ENCODE data around the gene AICDA. TPM values are rescaled to one million over a fixed set of nuclear protein-coding genes. Genes with fewer than 3 reads are reported as not detected.

The AICDA gene
- total and polyA plus RNA-seq, 12 donors = 0.03 to 0.22 TPM; not detected in 10

GRCh38 chr12:8559676-8560075 lies 53.0 kb downstream of the AICDA start:
- WGBS, 2 donors = 76 to 82% methylated on average over 11 of the region's 11 CpGs
- H3K27me3 ChIP-seq = peaks cover 0 to 3% (median 0%) of the 10 kb centered on the region in 7 donors
- peaks cover 0 to 25% (median 14%) of the 10 kb centered on the region in 11 donors for H3K9me3 ChIP-seq
- ATAC-seq (no peak), DNase-seq (no peak)
- no peaks in the 10 kb centered on the region for H3K36me3 ChIP-seq
- no peak for TF ChIP-seq CTCF (IDR thresholded peaks at IDR 0.05)
- no peak overlapping the region for H3K4me3 ChIP-seq
- H3K4me1 ChIP-seq = no peaks in the 10 kb centered on the region
- intact Hi-C loops (cut with DNase I) = no loop called here
- H3K27ac ChIP-seq = no peak overlapping the region

GRCh38 chr12:8556531-8557097 lies 56.0 kb downstream of the AICDA start:
- Histone ChIP-seq H3K9me3 (peaks cover 0 to 5% (median 0%) of the 10 kb centered on the region in 11 donors), H3K27ac (no peak overlapping the region), H3K4me3 (no peak overlapping the region), H3K4me1 (no peaks in the 10 kb centered on the region), H3K27me3 (peaks cover 0 to 3% (median 0%) of the 10 kb centered on the region in 7 donors), H3K36me3 (no peaks in the 10 kb centered on the region)
- TF ChIP-seq CTCF (IDR thresholded peaks at IDR 0.05) = no peak
- no peak for DNase-seq
- 70 to 73% methylated on average over 2 of the region's 2 CpGs for WGBS, 2 donors
- ATAC-seq = no peak
- intact Hi-C loops (cut with DNase I) = no loop called here

- Histone ChIP-seq H3K9me3 (no peaks in the 10 kb centered on the region), H3K27ac (no peak overlapping the region), H3K4me3 (no peak overlapping the region), H3K4me1 (no peaks in the 10 kb centered on the region), H3K36me3 (no peaks in the 10 kb centered on the region), H3K27me3 (peaks cover 0 to 3% (median 0%) of the 10 kb centered on the region in 7 donors)
- ATAC-seq (no peak), DNase-seq (no peak)
- intact Hi-C loops (cut with DNase I) = no loop called here
- TF ChIP-seq CTCF (IDR thresholded peaks at IDR 0.05) = no peak
- WGBS, 2 donors = 80 to 84% methylated on average over 5 of the region's 5 CpGs
Observed at GRCh38 chr12:8554451-8555195, 58.0 kb downstream of the AICDA start.

GRCh38 chr12:8553088-8553627 lies 59.5 kb downstream of the AICDA start:
- TF ChIP-seq CTCF (IDR thresholded peaks at IDR 0.05) = no peak
- H3K9me3 ChIP-seq = no peaks in the 10 kb centered on the region
- H3K36me3 ChIP-seq = no peaks in the 10 kb centered on the region
- H3K4me3 ChIP-seq = no peak overlapping the region
- no peak overlapping the region for H3K27ac ChIP-seq
- intact Hi-C loops (cut with DNase I) = no loop called here
- no peaks in the 10 kb centered on the region for H3K4me1 ChIP-seq
- DNase-seq (no peak), ATAC-seq (no peak)
- 76% methylated on average over 6 of the region's 6 CpGs for WGBS, 2 donors
- peaks cover 0 to 3% (median 0%) of the 10 kb centered on the region in 7 donors for H3K27me3 ChIP-seq

Other genes with a start within 250 kb of the AICDA start
- under 1 TPM in 1 of 10 donors, not detected in 9; 0.14 TPM for gene CLEC6A, start 156.9 kb downstream of the AICDA start, total RNA-seq
- gene CLEC6A, start 156.9 kb downstream of the AICDA start, polyA plus RNA-seq = not detected
- 1 to 10 TPM in 1 of 10 donors, under 1 TPM in 5, not detected in 4; 0.17 to 1.0 (median 0.30) TPM for gene CLEC4D, start 99.4 kb downstream of the AICDA start, total RNA-seq
- gene CLEC4D, start 99.4 kb downstream of the AICDA start, polyA plus RNA-seq = under 1 TPM in 1 of 2 donors, not detected in 1; 0.17 TPM
- 1 to 10 TPM in 4 of 10 donors, under 1 TPM in 4, not detected in 2; 0.25 to 5.5 (median 1.0) TPM for gene CLEC4E, start 72.0 kb downstream of the AICDA start, total RNA-seq
- 1 to 10 TPM in 1 of 2 donors, under 1 TPM in 1; 0.88 to 1.7 TPM for gene CLEC4E, start 72.0 kb downstream of the AICDA start, polyA plus RNA-seq
- 10 to 100 TPM; 12.3 to 53.0 (median 22.7) TPM for gene MFAP5, start 50.0 kb upstream of the AICDA start, total RNA-seq
- gene MFAP5, start 50.0 kb upstream of the AICDA start, polyA plus RNA-seq = 10 to 100 TPM; 25.8 to 31.8 TPM
- gene RIMKLB, start 85.1 kb upstream of the AICDA start, total RNA-seq = 10 to 100 TPM; 10.5 to 16.4 (median 12.6) TPM
- gene RIMKLB, start 85.1 kb upstream of the AICDA start, polyA plus RNA-seq = 10 to 100 TPM in 1 of 2 donors, 1 to 10 TPM in 1; 7.2 to 65.9 TPM
- under 1 TPM in 1 of 10 donors, not detected in 9; 0.20 TPM for gene A2ML1, start 209.8 kb upstream of the AICDA start, total RNA-seq
- under 1 TPM in 1 of 2 donors, not detected in 1; 0.13 TPM for gene A2ML1, start 209.8 kb upstream of the AICDA start, polyA plus RNA-seq